Measurements from ENCODE around the gene SCOC. TPM values are rescaled to one million over a fixed set of nuclear protein-coding genes. Genes with fewer than 3 reads are reported as not detected.

The SCOC gene
- total and polyA plus RNA-seq, 10 of the 15 experiments (the other 5 are each of a cell fraction or from before 2014, with no cell fraction given) = 28.2 to 154 (median 54.0) TPM

DNA sequence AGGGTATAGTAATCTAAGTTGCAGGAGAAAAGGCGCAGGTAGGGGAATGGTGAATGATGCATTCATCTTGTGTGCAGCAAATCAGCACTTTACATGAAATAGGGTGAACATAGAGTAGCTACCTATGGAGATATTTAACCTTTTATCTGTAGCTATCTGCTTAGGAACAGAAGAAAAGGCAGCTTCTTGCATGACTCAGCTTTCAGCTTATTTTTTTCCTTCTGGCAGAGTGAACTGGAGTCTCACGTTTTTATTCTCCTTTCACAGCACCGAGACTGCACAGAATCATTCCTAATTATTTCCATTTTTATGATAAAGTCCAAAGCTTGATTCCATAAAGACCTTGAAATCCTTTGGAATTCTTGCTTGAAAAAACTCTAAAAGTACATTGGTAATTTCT is 4.8 kb upstream of the SCOC start:
- WGBS (ENCODE audit: insufficient coverage, insufficient replicate concordance, low lambda C conversion rate, missing lambda C conversion rate) = 79% methylated on average over 3 of the region's 3 CpGs
- Histone ChIP-seq H3K4me3 (no peak overlapping the region), H3K36me3 (ENCODE audit: control insufficient read depth in 2 of 2, insufficient read depth in 2 of 2, low read length in 1 of 2) (no peaks in the 10 kb centered on the region), H3K4me2 (ENCODE audit: control insufficient read depth, insufficient read depth) (no peak overlapping the region), H3K79me2 (ENCODE audit: control insufficient read depth, insufficient read depth, low read length) (peaks cover 2% of the 10 kb centered on the region), H2AFZ (ENCODE audit: control insufficient read depth, low read depth, low read length) (no peak overlapping the region), H4K20me1 (ENCODE audit: control insufficient read depth, insufficient read depth) (no peaks in the 10 kb centered on the region), H3K9me3 (replicated peaks; ENCODE audit: control insufficient read depth, insufficient read depth, low read length) (no peaks in the 10 kb centered on the region), H3K27ac (ENCODE audit: control insufficient read depth, insufficient read depth) (no peak overlapping the region), H3K4me1 (ENCODE audit: control insufficient read depth, insufficient read depth, low read length) (peaks cover 4% of the 10 kb centered on the region; the same call in 1 of the 2 replicates), H3K27me3 (replicated peaks in 1 of 2; ENCODE audit: control insufficient read depth in 2 of 2, insufficient read depth in 2 of 2, low read length in 1 of 2) (no peaks in the 10 kb centered on the region), H3K9ac (ENCODE audit: control insufficient read depth, insufficient read depth, low read length) (no peak overlapping the region)
- FAIRE-seq (no peak), DNase-seq (ENCODE audit: low read depth, low spot score) (no peak), ATAC-seq (no peak)
- in situ Hi-C loops (cut with MboI) (no loop called here), intact Hi-C loops (cut with micrococcal nuclease; ENCODE audit: unreplicated experiment) (no loop called here)
- RAD21 ChIA-PET (ENCODE audit: unreplicated experiment) = interaction anchor here (0.8 to 1.7 kb wide), 3 partner anchors 9 to 482 kb away, joined by 3 to 4 read pairs (median 3); no protein-coding TSS in a partner anchor
- SMC1A ChIA-PET (ENCODE audit: uncharacterized antibody, unreplicated experiment) = interaction anchor here (0.7 to 2.1 kb wide), 4 partner anchors 9 to 241 kb away, joined by 3 to 10 read pairs (median 3); partner anchors contain the start of gene ELMOD2
- POLR2A ChIA-PET = no interaction called here
- no TSS peak for BruUV-seq (replicated peaks)
- CTCF ChIA-PET = interaction anchor here (1.0 to 3.3 kb wide), 2 partner anchors 9 to 156 kb away, joined by 4 to 34 read pairs; partner anchors contain the start of gene ELMOD2
- TF ChIP-seq ETV6 (conservative IDR thresholded peaks at IDR 0.05 in 1 of 2, IDR thresholded peaks at IDR 0.05 in 1 of 2; ENCODE audit: borderline replicate concordance in 1 of 2, low read depth in 1 of 2) (no peak), IKZF2 (IDR thresholded peaks at IDR 0.05) (no peak), MXI1 (IDR thresholded peaks at IDR 0.05; ENCODE audit: low read depth, low read length) (no peak), STAT3 (IDR thresholded peaks at IDR 0.05; ENCODE audit: low read depth, low read length) (no peak), CREB1 (IDR thresholded peaks at IDR 0.05; ENCODE audit: low read depth) (no peak), BRCA1 (IDR thresholded peaks at IDR 0.05; ENCODE audit: low read depth, low read length) (no peak), SRF (IDR thresholded peaks at IDR 0.05; ENCODE audit: low read depth in 2 of 2, low read length in 2 of 2) (no peak), CBX5 (IDR thresholded peaks at IDR 0.05; ENCODE audit: low read depth) (no peak), JUND (IDR thresholded peaks at IDR 0.05; ENCODE audit: low read depth, low read length) (no peak), KDM1A (IDR thresholded peaks at IDR 0.05; ENCODE audit: borderline replicate concordance) (no peak)
- TF ChIP-seq, protein P1, sequence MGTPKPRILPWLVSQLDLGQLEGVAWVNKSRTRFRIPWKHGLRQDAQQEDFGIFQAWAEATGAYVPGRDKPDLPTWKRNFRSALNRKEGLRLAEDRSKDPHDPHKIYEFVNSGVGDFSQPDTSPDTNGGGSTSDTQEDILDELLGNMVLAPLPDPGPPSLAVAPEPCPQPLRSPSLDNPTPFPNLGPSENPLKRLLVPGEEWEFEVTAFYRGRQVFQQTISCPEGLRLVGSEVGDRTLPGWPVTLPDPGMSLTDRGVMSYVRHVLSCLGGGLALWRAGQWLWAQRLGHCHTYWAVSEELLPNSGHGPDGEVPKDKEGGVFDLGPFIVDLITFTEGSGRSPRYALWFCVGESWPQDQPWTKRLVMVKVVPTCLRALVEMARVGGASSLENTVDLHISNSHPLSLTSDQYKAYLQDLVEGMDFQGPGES (IDR thresholded peaks at IDR 0.05) = no peak
- TF ChIP-seq, protein P2, sequence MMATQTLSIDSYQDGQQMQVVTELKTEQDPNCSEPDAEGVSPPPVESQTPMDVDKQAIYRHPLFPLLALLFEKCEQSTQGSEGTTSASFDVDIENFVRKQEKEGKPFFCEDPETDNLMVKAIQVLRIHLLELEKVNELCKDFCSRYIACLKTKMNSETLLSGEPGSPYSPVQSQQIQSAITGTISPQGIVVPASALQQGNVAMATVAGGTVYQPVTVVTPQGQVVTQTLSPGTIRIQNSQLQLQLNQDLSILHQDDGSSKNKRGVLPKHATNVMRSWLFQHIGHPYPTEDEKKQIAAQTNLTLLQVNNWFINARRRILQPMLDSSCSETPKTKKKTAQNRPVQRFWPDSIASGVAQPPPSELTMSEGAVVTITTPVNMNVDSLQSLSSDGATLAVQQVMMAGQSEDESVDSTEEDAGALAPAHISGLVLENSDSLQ (IDR thresholded peaks at IDR 0.05) = no peak
- TF ChIP-seq, protein P3, sequence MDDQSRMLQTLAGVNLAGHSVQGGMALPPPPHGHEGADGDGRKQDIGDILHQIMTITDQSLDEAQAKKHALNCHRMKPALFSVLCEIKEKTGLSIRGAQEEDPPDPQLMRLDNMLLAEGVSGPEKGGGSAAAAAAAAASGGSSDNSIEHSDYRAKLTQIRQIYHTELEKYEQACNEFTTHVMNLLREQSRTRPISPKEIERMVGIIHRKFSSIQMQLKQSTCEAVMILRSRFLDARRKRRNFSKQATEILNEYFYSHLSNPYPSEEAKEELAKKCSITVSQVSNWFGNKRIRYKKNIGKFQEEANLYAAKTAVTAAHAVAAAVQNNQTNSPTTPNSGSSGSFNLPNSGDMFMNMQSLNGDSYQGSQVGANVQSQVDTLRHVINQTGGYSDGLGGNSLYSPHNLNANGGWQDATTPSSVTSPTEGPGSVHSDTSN (IDR thresholded peaks at IDR 0.05; ENCODE audit: insufficient replicate concordance, low read depth, low read length) = no peak
- TF ChIP-seq, protein P4, sequence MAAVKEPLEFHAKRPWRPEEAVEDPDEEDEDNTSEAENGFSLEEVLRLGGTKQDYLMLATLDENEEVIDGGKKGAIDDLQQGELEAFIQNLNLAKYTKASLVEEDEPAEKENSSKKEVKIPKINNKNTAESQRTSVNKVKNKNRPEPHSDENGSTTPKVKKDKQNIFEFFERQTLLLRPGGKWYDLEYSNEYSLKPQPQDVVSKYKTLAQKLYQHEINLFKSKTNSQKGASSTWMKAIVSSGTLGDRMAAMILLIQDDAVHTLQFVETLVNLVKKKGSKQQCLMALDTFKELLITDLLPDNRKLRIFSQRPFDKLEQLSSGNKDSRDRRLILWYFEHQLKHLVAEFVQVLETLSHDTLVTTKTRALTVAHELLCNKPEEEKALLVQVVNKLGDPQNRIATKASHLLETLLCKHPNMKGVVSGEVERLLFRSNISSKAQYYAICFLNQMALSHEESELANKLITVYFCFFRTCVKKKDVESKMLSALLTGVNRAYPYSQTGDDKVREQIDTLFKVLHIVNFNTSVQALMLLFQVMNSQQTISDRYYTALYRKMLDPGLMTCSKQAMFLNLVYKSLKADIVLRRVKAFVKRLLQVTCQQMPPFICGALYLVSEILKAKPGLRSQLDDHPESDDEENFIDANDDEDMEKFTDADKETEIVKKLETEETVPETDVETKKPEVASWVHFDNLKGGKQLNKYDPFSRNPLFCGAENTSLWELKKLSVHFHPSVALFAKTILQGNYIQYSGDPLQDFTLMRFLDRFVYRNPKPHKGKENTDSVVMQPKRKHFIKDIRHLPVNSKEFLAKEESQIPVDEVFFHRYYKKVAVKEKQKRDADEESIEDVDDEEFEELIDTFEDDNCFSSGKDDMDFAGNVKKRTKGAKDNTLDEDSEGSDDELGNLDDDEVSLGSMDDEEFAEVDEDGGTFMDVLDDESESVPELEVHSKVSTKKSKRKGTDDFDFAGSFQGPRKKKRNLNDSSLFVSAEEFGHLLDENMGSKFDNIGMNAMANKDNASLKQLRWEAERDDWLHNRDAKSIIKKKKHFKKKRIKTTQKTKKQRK (IDR thresholded peaks at IDR 0.05; ENCODE audit: low read depth, low read length) = no peak
- TF ChIP-seq, protein P5, sequence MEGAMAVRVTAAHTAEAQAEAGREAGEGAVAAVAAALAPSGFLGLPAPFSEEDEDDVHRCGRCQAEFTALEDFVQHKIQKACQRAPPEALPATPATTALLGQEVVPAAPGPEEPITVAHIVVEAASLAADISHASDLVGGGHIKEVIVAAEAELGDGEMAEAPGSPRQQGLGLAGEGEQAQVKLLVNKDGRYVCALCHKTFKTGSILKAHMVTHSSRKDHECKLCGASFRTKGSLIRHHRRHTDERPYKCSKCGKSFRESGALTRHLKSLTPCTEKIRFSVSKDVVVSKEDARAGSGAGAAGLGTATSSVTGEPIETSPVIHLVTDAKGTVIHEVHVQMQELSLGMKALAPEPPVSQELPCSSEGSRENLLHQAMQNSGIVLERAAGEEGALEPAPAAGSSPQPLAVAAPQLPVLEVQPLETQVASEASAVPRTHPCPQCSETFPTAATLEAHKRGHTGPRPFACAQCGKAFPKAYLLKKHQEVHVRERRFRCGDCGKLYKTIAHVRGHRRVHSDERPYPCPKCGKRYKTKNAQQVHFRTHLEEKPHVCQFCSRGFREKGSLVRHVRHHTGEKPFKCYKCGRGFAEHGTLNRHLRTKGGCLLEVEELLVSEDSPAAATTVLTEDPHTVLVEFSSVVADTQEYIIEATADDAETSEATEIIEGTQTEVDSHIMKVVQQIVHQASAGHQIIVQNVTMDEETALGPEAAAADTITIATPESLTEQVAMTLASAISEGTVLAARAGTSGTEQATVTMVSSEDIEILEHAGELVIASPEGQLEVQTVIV (IDR thresholded peaks at IDR 0.05; ENCODE audit: borderline replicate concordance, partially characterized antibody) = no peak

All from GM12878 (cell line).